Mucosa of descending colon (tissue), 3 donors: ENCODE data around the gene ZNF785. TPM values are rescaled to one million over a fixed set of nuclear protein-coding genes. Genes with fewer than 3 reads are reported as not detected.
A peak's percentile ranks its signal among the peaks of the same experiment; 100 is the strongest.
"Not testable (repeated sequence)": the region's sequence is repeated elsewhere in the genome, so short reads cannot be mapped to it uniquely, and the experiment has no call there.

Source experiments
- ATAC-seq: fragments of 200-7000 bp; cut with Tn5 transposase; one replicate; pipeline ENCODE4 v1.9.1; 2020; ENCODE audit warnings: mild to moderate bottlenecking, moderate library complexity
- DNase-seq, 3 donors: peaks; one replicate each; pipeline ENCODE4 v3.0.0-alpha.2; 2020
- H3K36me3 ChIP-seq: fragments of 200-600 bp; one replicate; pipeline ENCODE4 v1.8.0; 2021; ENCODE audit warnings: low read depth, mild to moderate bottlenecking
- H3K4me1 ChIP-seq: fragments of 200-600 bp; one replicate; pipeline ENCODE4 v1.8.0; 2021; ENCODE audit warnings: low read depth, mild to moderate bottlenecking
- H3K4me3 ChIP-seq: fragments of 200-600 bp; one replicate; pipeline ENCODE4 v1.8.0; 2021; ENCODE audit warnings: mild to moderate bottlenecking
- H3K9me3 ChIP-seq: fragments of 200-600 bp; one replicate; pipeline ENCODE4 v1.8.0; 2021; ENCODE audit warnings: mild to moderate bottlenecking
- intact Hi-C, 2 donors: fragments of 100-400 bp; cut with DNase I in 1 of 2; cut with micrococcal nuclease in 1 of 2; formaldehyde crosslinking; loops; one replicate each; pipeline versions ENCODE4 v1.11.0 to v1.11.1; 2022; cut with DNase I, micrococcal nuclease
- long read RNA-seq, 2 donors: library from polyadenylated mRNA; unstranded; transcript quantifications; one replicate each; pipeline ENCODE4 v2.0.0, GENCODE V29; 2019 to 2021
- total RNA-seq, 3 donors: library from RNA; stranded (reverse); fragmentation: NEBNext Ultra II Directional in 2 of 3; extraction: Animal tissue kit (Norgen Biotek cat#: 25700) in 2 of 3; gene quantifications; one replicate each; pipeline versions ENCODE4 v1.2.1 to v1.2.4, GENCODE V29; 2021 to 2023
- TF ChIP-seq, protein P1 (sequence below): fragments of 200-600 bp; IDR thresholded peaks from one replicate; pipeline ENCODE4 v1.8.0; 2022; ENCODE audit warnings: antibody characterized with exemption, mild to moderate bottlenecking
- donor health status: DM: no; HTN: no; CAD: no; lungs with moderate emphysema.
- donor health status: DM: no; HTN: no; CAD: no.
- donor health status: DM: no; HTN: yes; CAD: no.

The ZNF785 gene
- total RNA-seq, result 10 to 100 TPM; 14.7 to 28.4 (median 24.8) TPM
- long read RNA-seq, donor 1, partial matches to known transcripts, result 0 of 3 reads
- long read RNA-seq, donor 1, other reads (novel, unspliced or antisense), result 2 of 3 reads
- long read RNA-seq, donor 2, partial matches to known transcripts, result 0 of 4 reads
- long read RNA-seq, donor 2, other reads (novel, unspliced or antisense), result 1 of 4 reads

DNA sequence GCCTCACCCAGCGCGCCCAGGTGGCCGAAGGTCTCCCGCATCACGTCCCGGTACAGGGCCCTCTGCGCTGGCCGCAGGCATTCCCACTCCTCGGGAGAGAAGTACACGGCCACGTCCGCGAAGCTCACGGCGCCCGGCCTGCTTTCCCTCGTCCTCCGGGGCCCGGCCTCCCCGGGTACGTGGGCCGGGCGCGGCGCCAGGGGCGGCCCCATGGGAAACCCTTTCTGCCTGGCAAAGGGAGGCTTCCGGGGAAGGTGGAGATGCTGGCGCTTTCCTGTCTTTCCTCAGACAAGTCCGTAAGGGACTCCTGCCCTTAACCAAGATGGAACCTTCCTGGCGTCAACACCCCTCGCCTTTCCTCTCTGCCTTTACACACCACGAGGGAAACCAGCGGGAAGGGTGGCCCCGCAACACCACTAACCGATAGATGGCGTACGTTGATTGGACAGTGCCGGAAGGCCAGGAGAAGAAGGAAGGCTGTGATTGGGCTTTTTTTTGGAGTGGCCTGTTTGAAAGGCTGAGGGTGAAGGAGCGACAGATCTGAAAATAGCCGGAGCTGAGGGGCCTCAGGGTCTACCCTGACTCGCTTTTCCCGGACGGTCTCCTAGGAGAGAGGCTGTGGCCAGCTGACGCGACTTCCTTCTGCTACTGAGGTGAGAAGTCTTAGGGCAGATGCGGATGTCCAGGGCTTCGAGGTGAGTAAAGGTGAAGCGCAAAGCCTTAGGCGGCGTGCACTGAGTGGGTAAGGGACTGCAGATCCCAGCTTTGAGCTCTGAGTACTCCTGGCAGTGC lies at the start of gene ZNF785:
TSS of gene ZNF785 (minus strand) at position 298 of the 792 bp plus-strand sequence. CDS start at position 212, 86 bp downstream.
- intact Hi-C loops, result no loop called here
- H3K4me1 ChIP-seq, result peaks cover 12% of the 10 kb centered on the region
- ATAC-seq, result peak; percentile 98
- DNase-seq, result peak; percentile 92 to 97 (median 96)
- H3K4me3 ChIP-seq, result peak within 1 kb of the TSS; percentile 51
- H3K36me3 ChIP-seq, result no peaks in the 10 kb centered on the region
- TF ChIP-seq, protein P1, sequence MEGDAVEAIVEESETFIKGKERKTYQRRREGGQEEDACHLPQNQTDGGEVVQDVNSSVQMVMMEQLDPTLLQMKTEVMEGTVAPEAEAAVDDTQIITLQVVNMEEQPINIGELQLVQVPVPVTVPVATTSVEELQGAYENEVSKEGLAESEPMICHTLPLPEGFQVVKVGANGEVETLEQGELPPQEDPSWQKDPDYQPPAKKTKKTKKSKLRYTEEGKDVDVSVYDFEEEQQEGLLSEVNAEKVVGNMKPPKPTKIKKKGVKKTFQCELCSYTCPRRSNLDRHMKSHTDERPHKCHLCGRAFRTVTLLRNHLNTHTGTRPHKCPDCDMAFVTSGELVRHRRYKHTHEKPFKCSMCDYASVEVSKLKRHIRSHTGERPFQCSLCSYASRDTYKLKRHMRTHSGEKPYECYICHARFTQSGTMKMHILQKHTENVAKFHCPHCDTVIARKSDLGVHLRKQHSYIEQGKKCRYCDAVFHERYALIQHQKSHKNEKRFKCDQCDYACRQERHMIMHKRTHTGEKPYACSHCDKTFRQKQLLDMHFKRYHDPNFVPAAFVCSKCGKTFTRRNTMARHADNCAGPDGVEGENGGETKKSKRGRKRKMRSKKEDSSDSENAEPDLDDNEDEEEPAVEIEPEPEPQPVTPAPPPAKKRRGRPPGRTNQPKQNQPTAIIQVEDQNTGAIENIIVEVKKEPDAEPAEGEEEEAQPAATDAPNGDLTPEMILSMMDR, result peak; percentile 10
- H3K9me3 ChIP-seq, result no peaks in the 10 kb centered on the region

DNA sequence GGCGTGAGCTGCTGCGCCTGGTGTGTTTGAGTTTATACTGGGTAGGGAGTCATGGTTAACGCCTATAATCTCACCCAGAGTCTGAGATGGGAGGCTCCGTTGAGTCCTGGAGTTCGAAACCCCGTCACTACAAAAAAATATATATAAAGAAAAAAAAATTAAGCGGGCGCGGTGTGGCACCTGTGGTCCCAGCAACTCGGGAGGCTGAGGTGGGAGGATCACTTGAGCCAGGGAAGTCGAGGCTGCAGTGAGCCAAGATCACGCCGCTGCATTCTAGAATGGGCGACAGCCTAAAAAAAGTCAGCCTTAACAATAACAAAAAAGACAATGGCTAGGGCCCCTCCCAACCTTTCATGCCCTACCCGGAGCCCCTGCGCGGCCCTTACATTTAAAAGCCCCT lies 48.0 kb upstream of the ZNF785 start:
- Histone ChIP-seq H3K4me1 (peaks cover 9% of the 10 kb centered on the region), H3K9me3 (no peaks in the 10 kb centered on the region), H3K4me3 (no peak overlapping the region), H3K36me3 (no peaks in the 10 kb centered on the region)
- ATAC-seq (no peak), DNase-seq (no peak)
- TF ChIP-seq, protein P1, result no peak
- intact Hi-C loops, result loop anchor here in 1 of 2 donors (10.0 kb wide), 1 partner anchor 59 kb away; the partner anchor contains the start of gene ZNF688

DNA sequence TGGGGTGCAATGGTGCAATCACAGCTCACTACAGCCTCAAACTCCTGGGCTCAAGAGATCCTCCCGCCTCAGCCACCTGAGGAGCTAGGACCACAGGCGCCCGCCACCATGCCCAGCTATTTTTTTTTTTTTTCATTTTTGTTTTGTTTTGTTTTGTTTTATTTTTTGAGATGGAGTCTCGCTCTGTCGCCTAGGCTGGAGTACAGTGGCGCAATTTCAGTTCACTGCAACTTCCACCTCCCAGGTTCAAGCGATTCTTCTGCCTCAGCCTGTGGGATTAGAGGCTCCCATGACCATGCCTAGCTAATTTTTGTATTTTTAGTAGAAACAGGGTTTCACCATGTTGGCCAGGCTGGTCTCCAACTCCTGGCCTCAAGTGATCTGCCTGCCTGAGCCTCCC lies 47.0 kb upstream of the ZNF785 start:
- intact Hi-C loops, result loop anchor here in 1 of 2 donors (10.0 kb wide), 1 partner anchor 58 kb away; the partner anchor contains the start of gene ZNF688
- not testable (repeated sequence) for ATAC-seq, H3K36me3 ChIP-seq, H3K4me3 ChIP-seq, DNase-seq, H3K9me3 ChIP-seq
- H3K4me1 ChIP-seq, result peaks cover 11% of the 10 kb centered on the region

DNA sequence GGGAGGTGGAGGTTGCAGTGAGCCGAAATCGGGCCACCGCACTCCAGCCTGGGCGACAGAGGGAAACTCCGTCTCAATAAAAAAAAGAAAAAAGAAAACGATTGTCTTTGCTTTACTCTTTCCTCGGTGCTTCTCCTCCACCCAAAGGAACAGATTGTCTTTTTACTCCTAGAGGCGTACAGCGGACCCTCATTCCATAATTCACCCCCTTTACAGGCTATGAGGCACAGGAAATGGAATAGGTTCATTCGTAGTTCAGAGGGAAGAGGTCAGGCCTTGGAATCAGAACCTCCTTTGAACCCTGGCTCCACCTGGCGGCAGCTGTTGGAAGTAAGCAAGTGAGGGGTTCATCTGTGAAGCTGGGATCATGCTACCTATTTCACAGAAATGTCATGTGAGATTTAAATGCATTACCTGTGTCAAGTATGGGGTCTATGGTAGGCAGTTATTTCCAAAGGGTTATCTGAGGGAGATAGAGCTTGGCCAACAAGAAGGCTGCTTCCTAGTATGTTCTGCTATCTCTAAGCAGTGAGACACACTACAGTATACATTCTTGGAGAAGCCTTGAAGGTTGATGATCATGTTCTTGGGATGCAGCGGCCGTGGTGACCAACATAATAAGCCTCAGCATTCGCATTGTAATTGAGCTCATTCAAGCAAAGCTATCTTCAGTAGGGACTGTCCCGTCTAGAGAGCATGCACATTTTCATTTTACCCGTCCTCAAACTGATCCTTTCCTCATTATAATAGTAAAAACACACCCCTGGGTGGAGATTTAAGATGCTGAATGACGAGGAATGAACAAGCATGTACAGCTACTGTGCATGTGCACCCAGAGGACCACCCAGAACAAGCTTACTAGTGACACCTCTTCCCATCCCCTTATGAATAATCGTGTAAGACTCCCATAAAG lies 43.4 kb upstream of the ZNF785 start:
- Histone ChIP-seq H3K4me1 (peaks cover 3% of the 10 kb centered on the region), H3K4me3 (no peak overlapping the region), H3K36me3 (no peaks in the 10 kb centered on the region), H3K9me3 (no peaks in the 10 kb centered on the region)
- intact Hi-C loops, result no loop called here
- ATAC-seq (peak; percentile 99), DNase-seq (peak; percentile 86 to 96 (median 95))
- TF ChIP-seq, protein P1, result peak; percentile 89

DNA sequence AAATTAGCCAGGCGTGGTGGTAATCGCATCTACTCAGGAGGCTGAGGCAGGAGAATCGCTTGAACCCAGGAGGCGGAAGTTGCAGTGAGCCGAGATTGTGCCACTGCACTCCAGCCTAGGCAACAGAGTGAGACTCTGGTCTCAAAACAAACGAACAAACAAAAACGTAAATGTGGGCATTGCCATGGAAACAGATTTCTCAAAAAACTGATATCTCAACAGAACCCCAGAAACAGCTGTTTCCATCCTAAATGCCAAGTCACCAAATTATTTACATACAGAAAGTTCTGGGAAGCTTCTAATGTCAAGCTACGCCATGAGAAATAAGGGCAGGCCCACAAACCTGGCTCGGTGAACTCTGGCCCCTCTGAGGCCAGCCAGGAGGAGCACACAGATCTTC lies 40.7 kb upstream of the ZNF785 start:
- Histone ChIP-seq H3K4me3 (no peak overlapping the region), H3K36me3 (no peaks in the 10 kb centered on the region), H3K4me1 (peaks cover 3% of the 10 kb centered on the region), H3K9me3 (no peaks in the 10 kb centered on the region)
- TF ChIP-seq, protein P1, result no peak
- intact Hi-C loops, result no loop called here
- no peak for ATAC-seq
- no peak for DNase-seq
